Measurements from ENCODE around the gene ABHD5. TPM values are rescaled to one million over a fixed set of nuclear protein-coding genes. Genes with fewer than 3 reads are reported as not detected.

ABHD5 gene
- total RNA-seq (2021) (9.5 to 11.3 TPM (median 10.9 TPM) in 3 replicates), Bru-seq, nascent RNA (percentile 60 among the genes with signal in this experiment)
- long read RNA-seq, experiment 1, full-length matches to known transcripts, result 46 of 59 reads
- long read RNA-seq, experiment 1, partial matches to known transcripts, result 1 of 59 reads
- long read RNA-seq, experiment 1, other reads (novel, unspliced or antisense), result 12 of 59 reads
- long read RNA-seq, experiment 2, full-length matches to known transcripts, result 7 of 16 reads
- long read RNA-seq, experiment 2, partial matches to known transcripts, result 3 of 16 reads
- long read RNA-seq, experiment 2, other reads (novel, unspliced or antisense), result 6 of 16 reads
- long read RNA-seq, experiment 3, full-length matches to known transcripts, result 27 of 31 reads
- long read RNA-seq, experiment 3, partial matches to known transcripts, result 2 of 31 reads
- long read RNA-seq, experiment 3, other reads (novel, unspliced or antisense), result 2 of 31 reads

DNA sequence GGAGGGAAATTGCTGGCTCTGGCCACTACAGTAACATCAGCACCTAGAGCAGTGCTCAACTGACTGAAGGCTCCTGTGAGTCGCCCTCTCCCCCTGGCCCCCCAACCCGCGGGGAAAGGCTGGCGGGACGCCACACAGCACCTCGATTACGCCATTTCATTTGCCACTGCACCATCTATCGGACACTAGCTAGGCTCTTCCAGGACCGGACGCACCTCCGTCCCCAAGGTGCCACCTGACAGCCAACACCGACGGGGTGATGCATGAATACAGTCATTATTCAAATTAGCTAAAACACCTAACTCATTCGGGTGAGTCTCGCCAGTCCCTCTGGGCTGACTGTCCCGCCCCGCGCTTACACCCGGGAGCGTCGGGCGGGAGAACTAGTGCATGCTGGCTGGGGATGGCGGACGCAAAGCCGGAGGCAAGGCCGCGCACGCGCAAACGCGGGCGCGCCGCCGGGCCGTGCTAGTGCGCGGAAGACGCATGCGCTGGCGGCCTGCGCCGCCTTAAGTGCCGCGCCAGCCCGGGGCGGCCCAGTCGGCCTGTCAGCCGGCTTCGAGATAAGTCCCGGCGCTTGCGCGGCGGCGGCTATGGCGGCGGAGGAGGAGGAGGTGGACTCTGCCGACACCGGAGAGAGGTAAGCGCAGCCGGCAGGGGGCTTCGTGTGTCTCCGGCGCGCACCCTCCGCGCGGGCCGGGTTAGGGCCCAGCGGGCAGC lies at the start of gene ABHD5:
Gene ABHD5 (plus strand): TSS at position 539 of the 720 bp plus-strand sequence. CDS start 55 bp downstream, at position 594.
- POLR2A ChIA-PET, result interaction anchor here (1.3 kb wide), 1 partner anchor 69 kb away, joined by 11 read pairs; the partner anchor contains the start of gene ANO10
- H3K27ac Mint-ChIP-seq, result peak within 1 kb of the TSS; percentile 99
- CTCF ChIA-PET, result interaction anchor here (1.0 to 1.2 kb wide), 2 partner anchors 9 to 68 kb away, joined by 3 read pairs; partner anchors contain the start of gene ANO10
- no peaks in the 10 kb centered on the region; the same call in 1 of the 2 replicates for H3K9me3 Mint-ChIP-seq
- H3K36me3 Mint-ChIP-seq, result peaks cover 3% of the 10 kb centered on the region; the same call in 1 of the 2 replicates
- peaks cover 44% of the 10 kb centered on the region for H3K4me1 Mint-ChIP-seq
- peak; percentile 79 for ATAC-seq
- peak within 1 kb of the TSS; percentile 89 for H3K4me3 Mint-ChIP-seq
- DNase-seq (ENCODE audit: low spot score), result peak; percentile 87
- peaks cover 5% of the 10 kb centered on the region for H3K27me3 Mint-ChIP-seq (ENCODE audit: low read depth)
- TF ChIP-seq, protein P1, sequence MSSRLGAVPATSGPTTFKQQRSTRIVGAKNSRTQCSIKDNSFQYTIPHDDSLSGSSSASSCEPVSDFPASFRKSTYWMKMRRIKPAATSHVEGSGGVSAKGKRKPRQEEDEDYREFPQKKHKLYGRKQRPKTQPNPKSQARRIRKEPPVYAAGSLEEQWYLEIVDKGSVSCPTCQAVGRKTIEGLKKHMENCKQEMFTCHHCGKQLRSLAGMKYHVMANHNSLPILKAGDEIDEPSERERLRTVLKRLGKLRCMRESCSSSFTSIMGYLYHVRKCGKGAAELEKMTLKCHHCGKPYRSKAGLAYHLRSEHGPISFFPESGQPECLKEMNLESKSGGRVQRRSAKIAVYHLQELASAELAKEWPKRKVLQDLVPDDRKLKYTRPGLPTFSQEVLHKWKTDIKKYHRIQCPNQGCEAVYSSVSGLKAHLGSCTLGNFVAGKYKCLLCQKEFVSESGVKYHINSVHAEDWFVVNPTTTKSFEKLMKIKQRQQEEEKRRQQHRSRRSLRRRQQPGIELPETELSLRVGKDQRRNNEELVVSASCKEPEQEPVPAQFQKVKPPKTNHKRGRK (CRISPR knock-in tag; IDR thresholded peaks at IDR 0.05; ENCODE audit: borderline replicate concordance), result peak; percentile 39; the same call in 1 of the 2 replicates
- peak; percentile 69; the same call in 1 of the 2 replicates for TF ChIP-seq ELF4 (CRISPR knock-in tag; IDR thresholded peaks at IDR 0.05; ENCODE audit: low read depth)
- TF ChIP-seq RORB (CRISPR knock-in tag; IDR thresholded peaks at IDR 0.05), result no peak
- TF ChIP-seq EMX1 (CRISPR knock-in tag; IDR thresholded peaks at IDR 0.05), result 0 out of 2 replicates have a peak, but pooled peaks have one; percentile 76
- TF ChIP-seq TEAD4 (CRISPR knock-in tag; IDR thresholded peaks at IDR 0.05), result no peak
- peak; percentile 52; the same call in 1 of the 2 replicates for TF ChIP-seq TCF7 (CRISPR knock-in tag; IDR thresholded peaks at IDR 0.05; ENCODE audit: low read depth)
- TF ChIP-seq ZNF219 (CRISPR knock-in tag; IDR thresholded peaks at IDR 0.05; ENCODE audit: borderline replicate concordance), result no peak
- peak; percentile 88 for TF ChIP-seq TEAD1 (CRISPR knock-in tag; IDR thresholded peaks at IDR 0.05)
- TF ChIP-seq, protein P2, sequence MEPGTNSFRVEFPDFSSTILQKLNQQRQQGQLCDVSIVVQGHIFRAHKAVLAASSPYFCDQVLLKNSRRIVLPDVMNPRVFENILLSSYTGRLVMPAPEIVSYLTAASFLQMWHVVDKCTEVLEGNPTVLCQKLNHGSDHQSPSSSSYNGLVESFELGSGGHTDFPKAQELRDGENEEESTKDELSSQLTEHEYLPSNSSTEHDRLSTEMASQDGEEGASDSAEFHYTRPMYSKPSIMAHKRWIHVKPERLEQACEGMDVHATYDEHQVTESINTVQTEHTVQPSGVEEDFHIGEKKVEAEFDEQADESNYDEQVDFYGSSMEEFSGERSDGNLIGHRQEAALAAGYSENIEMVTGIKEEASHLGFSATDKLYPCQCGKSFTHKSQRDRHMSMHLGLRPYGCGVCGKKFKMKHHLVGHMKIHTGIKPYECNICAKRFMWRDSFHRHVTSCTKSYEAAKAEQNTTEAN (CRISPR knock-in tag; IDR thresholded peaks at IDR 0.05), result peak; percentile 89; the same call in 1 of the 2 replicates
- no peak for TF ChIP-seq ZBTB21 (CRISPR knock-in tag; IDR thresholded peaks at IDR 0.05; ENCODE audit: borderline replicate concordance)
- TF ChIP-seq, protein P3, sequence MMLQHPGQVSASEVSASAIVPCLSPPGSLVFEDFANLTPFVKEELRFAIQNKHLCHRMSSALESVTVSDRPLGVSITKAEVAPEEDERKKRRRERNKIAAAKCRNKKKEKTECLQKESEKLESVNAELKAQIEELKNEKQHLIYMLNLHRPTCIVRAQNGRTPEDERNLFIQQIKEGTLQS (CRISPR knock-in tag; conservative IDR thresholded peaks at IDR 0.05), result 0 out of 2 replicates have a peak, but pooled peaks have one; percentile 32
- TF ChIP-seq, protein P4, sequence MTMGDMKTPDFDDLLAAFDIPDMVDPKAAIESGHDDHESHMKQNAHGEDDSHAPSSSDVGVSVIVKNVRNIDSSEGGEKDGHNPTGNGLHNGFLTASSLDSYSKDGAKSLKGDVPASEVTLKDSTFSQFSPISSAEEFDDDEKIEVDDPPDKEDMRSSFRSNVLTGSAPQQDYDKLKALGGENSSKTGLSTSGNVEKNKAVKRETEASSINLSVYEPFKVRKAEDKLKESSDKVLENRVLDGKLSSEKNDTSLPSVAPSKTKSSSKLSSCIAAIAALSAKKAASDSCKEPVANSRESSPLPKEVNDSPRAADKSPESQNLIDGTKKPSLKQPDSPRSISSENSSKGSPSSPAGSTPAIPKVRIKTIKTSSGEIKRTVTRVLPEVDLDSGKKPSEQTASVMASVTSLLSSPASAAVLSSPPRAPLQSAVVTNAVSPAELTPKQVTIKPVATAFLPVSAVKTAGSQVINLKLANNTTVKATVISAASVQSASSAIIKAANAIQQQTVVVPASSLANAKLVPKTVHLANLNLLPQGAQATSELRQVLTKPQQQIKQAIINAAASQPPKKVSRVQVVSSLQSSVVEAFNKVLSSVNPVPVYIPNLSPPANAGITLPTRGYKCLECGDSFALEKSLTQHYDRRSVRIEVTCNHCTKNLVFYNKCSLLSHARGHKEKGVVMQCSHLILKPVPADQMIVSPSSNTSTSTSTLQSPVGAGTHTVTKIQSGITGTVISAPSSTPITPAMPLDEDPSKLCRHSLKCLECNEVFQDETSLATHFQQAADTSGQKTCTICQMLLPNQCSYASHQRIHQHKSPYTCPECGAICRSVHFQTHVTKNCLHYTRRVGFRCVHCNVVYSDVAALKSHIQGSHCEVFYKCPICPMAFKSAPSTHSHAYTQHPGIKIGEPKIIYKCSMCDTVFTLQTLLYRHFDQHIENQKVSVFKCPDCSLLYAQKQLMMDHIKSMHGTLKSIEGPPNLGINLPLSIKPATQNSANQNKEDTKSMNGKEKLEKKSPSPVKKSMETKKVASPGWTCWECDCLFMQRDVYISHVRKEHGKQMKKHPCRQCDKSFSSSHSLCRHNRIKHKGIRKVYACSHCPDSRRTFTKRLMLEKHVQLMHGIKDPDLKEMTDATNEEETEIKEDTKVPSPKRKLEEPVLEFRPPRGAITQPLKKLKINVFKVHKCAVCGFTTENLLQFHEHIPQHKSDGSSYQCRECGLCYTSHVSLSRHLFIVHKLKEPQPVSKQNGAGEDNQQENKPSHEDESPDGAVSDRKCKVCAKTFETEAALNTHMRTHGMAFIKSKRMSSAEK (CRISPR knock-in tag; IDR thresholded peaks at IDR 0.05; ENCODE audit: borderline replicate concordance), result peak; percentile 84; the same call in 1 of the 2 replicates
- 0 out of 2 replicates have a peak, but pooled peaks have one; percentile 17 for TF ChIP-seq NR1H2 (CRISPR knock-in tag; IDR thresholded peaks at IDR 0.05)
- 0 out of 2 replicates have a peak, but pooled peaks have one; percentile 52 for TF ChIP-seq JUN (CRISPR knock-in tag; IDR thresholded peaks at IDR 0.05)
- TF ChIP-seq, protein P5, sequence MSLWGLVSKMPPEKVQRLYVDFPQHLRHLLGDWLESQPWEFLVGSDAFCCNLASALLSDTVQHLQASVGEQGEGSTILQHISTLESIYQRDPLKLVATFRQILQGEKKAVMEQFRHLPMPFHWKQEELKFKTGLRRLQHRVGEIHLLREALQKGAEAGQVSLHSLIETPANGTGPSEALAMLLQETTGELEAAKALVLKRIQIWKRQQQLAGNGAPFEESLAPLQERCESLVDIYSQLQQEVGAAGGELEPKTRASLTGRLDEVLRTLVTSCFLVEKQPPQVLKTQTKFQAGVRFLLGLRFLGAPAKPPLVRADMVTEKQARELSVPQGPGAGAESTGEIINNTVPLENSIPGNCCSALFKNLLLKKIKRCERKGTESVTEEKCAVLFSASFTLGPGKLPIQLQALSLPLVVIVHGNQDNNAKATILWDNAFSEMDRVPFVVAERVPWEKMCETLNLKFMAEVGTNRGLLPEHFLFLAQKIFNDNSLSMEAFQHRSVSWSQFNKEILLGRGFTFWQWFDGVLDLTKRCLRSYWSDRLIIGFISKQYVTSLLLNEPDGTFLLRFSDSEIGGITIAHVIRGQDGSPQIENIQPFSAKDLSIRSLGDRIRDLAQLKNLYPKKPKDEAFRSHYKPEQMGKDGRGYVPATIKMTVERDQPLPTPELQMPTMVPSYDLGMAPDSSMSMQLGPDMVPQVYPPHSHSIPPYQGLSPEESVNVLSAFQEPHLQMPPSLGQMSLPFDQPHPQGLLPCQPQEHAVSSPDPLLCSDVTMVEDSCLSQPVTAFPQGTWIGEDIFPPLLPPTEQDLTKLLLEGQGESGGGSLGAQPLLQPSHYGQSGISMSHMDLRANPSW (CRISPR knock-in tag; conservative IDR thresholded peaks at IDR 0.05; ENCODE audit: low read depth), result no peak
- TF ChIP-seq SP1 (CRISPR knock-in tag; conservative IDR thresholded peaks at IDR 0.05), result peak; percentile 64; the same call in 1 of the 2 replicates
- TF ChIP-seq, protein P6, sequence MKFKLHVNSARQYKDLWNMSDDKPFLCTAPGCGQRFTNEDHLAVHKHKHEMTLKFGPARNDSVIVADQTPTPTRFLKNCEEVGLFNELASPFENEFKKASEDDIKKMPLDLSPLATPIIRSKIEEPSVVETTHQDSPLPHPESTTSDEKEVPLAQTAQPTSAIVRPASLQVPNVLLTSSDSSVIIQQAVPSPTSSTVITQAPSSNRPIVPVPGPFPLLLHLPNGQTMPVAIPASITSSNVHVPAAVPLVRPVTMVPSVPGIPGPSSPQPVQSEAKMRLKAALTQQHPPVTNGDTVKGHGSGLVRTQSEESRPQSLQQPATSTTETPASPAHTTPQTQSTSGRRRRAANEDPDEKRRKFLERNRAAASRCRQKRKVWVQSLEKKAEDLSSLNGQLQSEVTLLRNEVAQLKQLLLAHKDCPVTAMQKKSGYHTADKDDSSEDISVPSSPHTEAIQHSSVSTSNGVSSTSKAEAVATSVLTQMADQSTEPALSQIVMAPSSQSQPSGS (CRISPR knock-in tag; IDR thresholded peaks at IDR 0.05; ENCODE audit: borderline replicate concordance, low read depth), result no peak
- TF ChIP-seq, protein P7, sequence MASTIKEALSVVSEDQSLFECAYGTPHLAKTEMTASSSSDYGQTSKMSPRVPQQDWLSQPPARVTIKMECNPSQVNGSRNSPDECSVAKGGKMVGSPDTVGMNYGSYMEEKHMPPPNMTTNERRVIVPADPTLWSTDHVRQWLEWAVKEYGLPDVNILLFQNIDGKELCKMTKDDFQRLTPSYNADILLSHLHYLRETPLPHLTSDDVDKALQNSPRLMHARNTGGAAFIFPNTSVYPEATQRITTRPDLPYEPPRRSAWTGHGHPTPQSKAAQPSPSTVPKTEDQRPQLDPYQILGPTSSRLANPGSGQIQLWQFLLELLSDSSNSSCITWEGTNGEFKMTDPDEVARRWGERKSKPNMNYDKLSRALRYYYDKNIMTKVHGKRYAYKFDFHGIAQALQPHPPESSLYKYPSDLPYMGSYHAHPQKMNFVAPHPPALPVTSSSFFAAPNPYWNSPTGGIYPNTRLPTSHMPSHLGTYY (CRISPR knock-in tag; IDR thresholded peaks at IDR 0.05), result peak; percentile 77; the same call in 1 of the 2 replicates
- no peak for TF ChIP-seq GTF2I (CRISPR knock-in tag; conservative IDR thresholded peaks at IDR 0.05)
- TF ChIP-seq, protein P8, sequence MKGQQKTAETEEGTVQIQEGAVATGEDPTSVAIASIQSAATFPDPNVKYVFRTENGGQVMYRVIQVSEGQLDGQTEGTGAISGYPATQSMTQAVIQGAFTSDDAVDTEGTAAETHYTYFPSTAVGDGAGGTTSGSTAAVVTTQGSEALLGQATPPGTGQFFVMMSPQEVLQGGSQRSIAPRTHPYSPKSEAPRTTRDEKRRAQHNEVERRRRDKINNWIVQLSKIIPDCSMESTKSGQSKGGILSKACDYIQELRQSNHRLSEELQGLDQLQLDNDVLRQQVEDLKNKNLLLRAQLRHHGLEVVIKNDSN (CRISPR knock-in tag; IDR thresholded peaks at IDR 0.05), result no peak; the same call in 1 of the 2 replicates
